Mesendoderm (in vitro differentiated cells): ENCODE data around the gene TOR1AIP1.

Experiments
- DNase-seq: peaks from one replicate; pipeline ENCODE4 v3.0.0; 2013
- H2AK5ac ChIP-seq: 2 replicates; pipeline ENCODE4 v1.6.1; 2013; ENCODE audit warnings: low read length, inconsistent platforms
- H2BK120ac ChIP-seq: 2 replicates; pipeline ENCODE4 v1.6.1; 2013; ENCODE audit warnings: low read depth, mild to moderate bottlenecking, low read length, moderate library complexity, mixed read lengths
- H2BK15ac ChIP-seq: replicated peaks from 2 replicates; pipeline ENCODE4 v1.6.1; 2013; ENCODE audit warnings: low read depth, mild to moderate bottlenecking, moderate library complexity
- H2BK5ac ChIP-seq: 2 replicates; pipeline ENCODE4 v1.6.1; 2013; ENCODE audit warnings: low read length, inconsistent platforms
- H3K18ac ChIP-seq: 2 replicates; pipeline ENCODE4 v1.6.1; 2013; ENCODE audit warnings: mild to moderate bottlenecking, low read length, mixed read lengths
- H3K23ac ChIP-seq: one replicate; pipeline ENCODE4 v1.6.1; 2013; ENCODE audit warnings: low read length
- H3K27ac ChIP-seq: 2 replicates; pipeline ENCODE4 v1.5.1; 2013; ENCODE audit warnings: low read depth, mild to moderate bottlenecking, inconsistent platforms, low read length, moderate library complexity
- H3K27me3 ChIP-seq: 2 replicates; pipeline ENCODE4 v1.6.1; 2013; ENCODE audit warnings: low read length, control low read depth, mild to moderate bottlenecking, inconsistent platforms; ENCODE audit not compliant: insufficient read depth, poor library complexity
- H3K36me3 ChIP-seq: 2 replicates; pipeline ENCODE4 v1.6.1; 2013; ENCODE audit warnings: low read length, inconsistent platforms; ENCODE audit not compliant: control insufficient read depth, insufficient read depth
- H3K4ac ChIP-seq: one replicate; pipeline ENCODE4 v1.6.1; 2013; ENCODE audit warnings: low read depth, mild to moderate bottlenecking, low read length, moderate library complexity
- H3K4me1 ChIP-seq: 2 replicates; pipeline ENCODE4 v1.6.1; 2013; ENCODE audit warnings: low read depth, low read length, inconsistent platforms; ENCODE audit not compliant: control insufficient read depth
- H3K4me2 ChIP-seq: 2 replicates; pipeline ENCODE4 v1.6.1; 2013; ENCODE audit warnings: low read length
- H3K4me3 ChIP-seq: 2 replicates; pipeline ENCODE4 v1.5.1; 2013; ENCODE audit warnings: mild to moderate bottlenecking, low read length
- H3K56ac ChIP-seq: one replicate; pipeline ENCODE4 v1.6.1; 2013; ENCODE audit warnings: low read length
- H3K79me1 ChIP-seq: 2 replicates; pipeline ENCODE4 v1.6.1; 2013; ENCODE audit warnings: low read length, inconsistent platforms
- H3K79me2 ChIP-seq: 2 replicates; pipeline ENCODE4 v1.6.1; 2013; ENCODE audit warnings: mild to moderate bottlenecking, low read length; ENCODE audit not compliant: control insufficient read depth, insufficient read depth
- H3K9ac ChIP-seq: 2 replicates; pipeline ENCODE4 v1.6.1; 2013; ENCODE audit warnings: low read length, inconsistent platforms
- H4K5ac ChIP-seq: one replicate; pipeline ENCODE4 v1.6.1; 2013; ENCODE audit warnings: low read length
- H4K8ac ChIP-seq: one replicate; pipeline ENCODE4 v1.6.1; 2013; ENCODE audit warnings: low read depth, mild to moderate bottlenecking, control low read depth, low read length, moderate library complexity
- WGBS: extraction: QIAGEN DNeasy Blood & Tissue Kit; methylation state at CpG from one replicate; pipeline ENCODE4 v1.1.7; 2013; ENCODE audit warnings: low lambda C conversion rate, missing lambda C conversion rate; ENCODE audit not compliant: insufficient coverage; ENCODE audit errors: extremely low coverage; 5-methylcytosine and 5-hydroxymethylcytosine counted together

TOR1AIP1 gene

DNA sequence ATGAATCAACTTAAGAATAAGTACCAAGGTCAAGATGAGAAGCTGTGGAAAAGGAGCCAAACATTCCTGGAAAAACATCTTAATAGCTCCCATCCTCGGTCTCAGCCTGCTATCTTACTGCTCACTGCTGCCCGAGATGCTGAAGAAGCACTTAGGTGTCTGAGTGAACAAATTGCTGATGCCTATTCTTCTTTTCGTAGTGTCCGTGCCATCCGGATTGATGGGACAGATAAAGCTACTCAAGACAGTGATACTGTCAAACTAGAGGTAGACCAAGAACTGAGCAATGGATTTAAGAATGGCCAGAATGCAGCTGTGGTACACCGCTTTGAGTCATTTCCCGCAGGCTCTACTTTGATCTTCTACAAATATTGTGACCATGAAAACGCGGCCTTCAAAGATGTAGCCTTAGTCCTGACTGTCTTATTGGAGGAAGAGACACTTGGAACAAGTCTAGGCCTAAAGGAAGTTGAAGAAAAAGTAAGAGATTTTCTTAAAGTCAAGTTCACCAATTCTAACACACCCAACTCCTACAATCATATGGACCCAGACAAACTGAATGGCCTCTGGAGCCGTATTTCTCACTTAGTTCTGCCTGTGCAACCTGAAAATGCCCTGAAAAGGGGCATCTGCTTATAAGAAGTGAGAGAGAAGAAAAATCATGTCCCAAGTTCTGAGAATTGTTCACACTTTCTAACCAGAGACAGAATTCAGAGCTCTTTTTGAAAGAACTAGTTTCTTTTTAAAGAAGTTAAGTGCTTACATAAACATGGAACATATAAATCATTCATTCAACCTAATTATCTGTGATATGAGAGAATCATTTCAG lies 35.7 kb downstream of the TOR1AIP1 start:
- H3K36me3 ChIP-seq = no peaks in the 10 kb centered on the region
- H4K5ac ChIP-seq = no peak overlapping the region
- no peak overlapping the region for H3K18ac ChIP-seq
- H3K4me1 ChIP-seq = peaks cover 7% of the 10 kb centered on the region
- no peak overlapping the region for H3K4me2 ChIP-seq
- DNase-seq = no peak
- no peak overlapping the region for H2BK15ac ChIP-seq
- H3K79me2 ChIP-seq = no peaks in the 10 kb centered on the region
- no CpG with 5 or more reads among the region's 10 CpGs for WGBS
- H3K79me1 ChIP-seq = no peaks in the 10 kb centered on the region
- H4K8ac ChIP-seq = no peak overlapping the region
- no peak overlapping the region for H3K23ac ChIP-seq
- no peaks in the 10 kb centered on the region for H3K27me3 ChIP-seq
- no peak overlapping the region for H3K4ac ChIP-seq
- H2BK120ac ChIP-seq = no peak overlapping the region
- no peak overlapping the region for H3K27ac ChIP-seq
- H2AK5ac ChIP-seq = no peak overlapping the region
- no peak overlapping the region for H3K9ac ChIP-seq
- H3K4me3 ChIP-seq = no peak overlapping the region
- H3K56ac ChIP-seq = no peak overlapping the region
- no peak overlapping the region for H2BK5ac ChIP-seq

DNA sequence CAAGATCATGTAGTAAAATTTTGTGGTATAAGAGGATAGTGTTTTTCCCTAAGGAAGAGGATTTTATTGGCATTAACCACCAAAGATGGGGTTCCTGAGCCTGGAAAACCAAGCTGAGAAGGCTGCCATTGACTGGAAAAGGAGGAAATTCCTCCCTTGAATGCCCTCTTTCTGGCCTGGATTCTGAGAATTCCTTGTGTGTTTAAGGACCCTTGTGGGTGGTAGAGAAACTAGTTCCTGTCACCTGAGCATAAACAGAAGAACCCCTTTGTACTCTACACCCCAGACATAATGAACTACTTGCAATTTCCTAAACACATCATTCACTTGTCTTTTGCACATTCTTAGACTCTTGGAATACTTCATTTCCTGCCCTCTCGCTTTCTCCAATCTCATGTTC lies 39.4 kb downstream of the TOR1AIP1 start:
- WGBS = no CpG with 5 or more reads among the region's 1 CpG

DNA sequence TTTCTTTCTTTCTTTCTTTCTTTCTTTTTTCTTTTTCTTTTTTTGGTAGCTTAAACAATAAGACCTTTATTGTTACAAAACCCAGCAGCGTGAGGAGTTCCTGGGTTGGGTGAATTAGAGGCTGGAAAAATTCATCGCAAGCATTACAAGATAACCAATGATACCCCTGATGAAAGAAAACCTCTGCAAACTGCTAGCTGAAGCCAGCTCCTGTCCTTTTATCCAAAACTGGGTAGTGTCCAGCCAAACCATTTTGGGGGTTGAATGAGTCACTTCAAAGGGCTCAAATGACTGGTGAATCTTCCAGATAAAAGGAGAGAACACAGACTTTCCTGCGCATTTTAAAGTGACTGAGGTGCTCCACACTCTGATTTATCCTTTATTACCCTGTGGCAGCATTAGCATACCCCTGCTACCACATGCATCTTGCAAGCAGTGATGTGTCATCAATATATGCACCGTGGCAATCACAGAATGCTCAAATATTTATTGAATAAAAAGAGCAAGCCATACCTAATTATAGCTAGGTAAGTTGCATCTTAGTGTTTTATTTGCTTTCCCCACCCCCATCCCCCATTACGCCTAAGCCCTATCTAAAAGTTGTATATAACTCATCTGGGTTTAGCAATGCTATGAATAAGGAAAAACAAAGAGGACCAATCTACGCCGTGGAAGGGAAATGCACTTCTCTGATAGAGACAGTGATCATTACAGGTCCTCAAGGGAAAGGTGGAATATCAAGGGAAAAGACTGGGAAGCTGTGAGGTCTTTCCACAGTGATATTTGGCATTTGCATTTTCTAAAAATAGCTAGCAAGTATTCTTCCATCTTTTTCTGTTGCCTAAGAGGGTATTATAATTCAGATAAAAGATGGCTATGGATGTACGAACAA lies 40.1 kb downstream of the TOR1AIP1 start:
- H3K27me3 ChIP-seq = no peaks in the 10 kb centered on the region
- no peak overlapping the region for H3K9ac ChIP-seq
- H3K79me2 ChIP-seq = no peaks in the 10 kb centered on the region
- H2BK120ac ChIP-seq = no peak overlapping the region
- no peak overlapping the region for H2BK15ac ChIP-seq
- no CpG with 5 or more reads among the region's 8 CpGs for WGBS
- peak; percentile 26 for DNase-seq
- no peak overlapping the region for H4K5ac ChIP-seq
- no peak overlapping the region for H3K4ac ChIP-seq
- H4K8ac ChIP-seq = no peak overlapping the region
- H3K18ac ChIP-seq = no peak overlapping the region
- no peak overlapping the region for H3K27ac ChIP-seq
- H3K4me1 ChIP-seq = peaks cover 9% of the 10 kb centered on the region
- no peaks in the 10 kb centered on the region for H3K79me1 ChIP-seq
- no peak overlapping the region for H2AK5ac ChIP-seq
- no peak overlapping the region for H3K23ac ChIP-seq
- no peak overlapping the region for H3K4me2 ChIP-seq
- H2BK5ac ChIP-seq = no peak overlapping the region
- H3K36me3 ChIP-seq = no peaks in the 10 kb centered on the region
- H3K4me3 ChIP-seq = no peak overlapping the region
- H3K56ac ChIP-seq = no peak overlapping the region

More for the DNA sequence above, 39.4 kb downstream of the TOR1AIP1 start:
- no peak overlapping the region for H3K27ac ChIP-seq
- no peaks in the 10 kb centered on the region for H3K36me3 ChIP-seq
- H3K9ac ChIP-seq = no peak overlapping the region
- no peak overlapping the region for H4K8ac ChIP-seq
- H3K27me3 ChIP-seq = no peaks in the 10 kb centered on the region
- H3K79me1 ChIP-seq = no peaks in the 10 kb centered on the region
- H3K23ac ChIP-seq = no peak overlapping the region
- no peak overlapping the region for H3K4ac ChIP-seq
- no peak overlapping the region for H3K4me2 ChIP-seq
- no peaks in the 10 kb centered on the region for H3K79me2 ChIP-seq
- no peak overlapping the region for H2BK15ac ChIP-seq
- no peak overlapping the region for H2BK5ac ChIP-seq
- H2AK5ac ChIP-seq = no peak overlapping the region
- H2BK120ac ChIP-seq = no peak overlapping the region
- no peak overlapping the region for H3K56ac ChIP-seq
- H3K18ac ChIP-seq = no peak overlapping the region
- H4K5ac ChIP-seq = no peak overlapping the region
- no peak overlapping the region for H3K4me3 ChIP-seq
- H3K4me1 ChIP-seq = peaks cover 9% of the 10 kb centered on the region
- peak; percentile 59 for DNase-seq

DNA sequence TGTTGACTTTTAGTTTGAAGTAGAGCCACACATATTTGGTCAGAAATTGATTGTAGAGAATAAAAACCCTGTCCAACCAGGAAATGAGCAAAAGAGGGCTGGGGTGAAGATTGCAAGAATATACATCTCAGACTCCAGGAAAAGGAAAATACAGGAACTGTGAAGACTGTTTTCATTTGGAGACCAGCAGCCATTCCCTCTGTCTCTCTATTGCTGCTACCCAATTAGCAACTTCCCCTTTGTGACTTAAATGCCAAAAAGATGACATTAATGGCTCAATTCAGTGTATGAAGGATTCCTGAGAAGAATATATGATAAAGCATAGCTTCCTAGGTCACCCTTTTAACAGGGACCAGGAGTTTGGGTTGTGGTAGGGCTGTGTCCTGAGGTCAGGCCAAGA lies 40.9 kb downstream of the TOR1AIP1 start:
- Histone ChIP-seq H3K27ac (no peak overlapping the region), H2AK5ac (no peak overlapping the region), H3K4me1 (peaks cover 9% of the 10 kb centered on the region), H3K4me3 (no peak overlapping the region), H4K8ac (no peak overlapping the region), H2BK15ac (no peak overlapping the region), H3K27me3 (no peaks in the 10 kb centered on the region), H3K56ac (no peak overlapping the region), H2BK120ac (no peak overlapping the region), H3K36me3 (no peaks in the 10 kb centered on the region), H3K23ac (no peak overlapping the region), H3K4me2 (no peak overlapping the region), H4K5ac (no peak overlapping the region), H2BK5ac (no peak overlapping the region), H3K79me2 (no peaks in the 10 kb centered on the region), H3K79me1 (no peaks in the 10 kb centered on the region), H3K18ac (no peak overlapping the region), H3K4ac (no peak overlapping the region), H3K9ac (no peak overlapping the region)
- DNase-seq = no peak

DNA sequence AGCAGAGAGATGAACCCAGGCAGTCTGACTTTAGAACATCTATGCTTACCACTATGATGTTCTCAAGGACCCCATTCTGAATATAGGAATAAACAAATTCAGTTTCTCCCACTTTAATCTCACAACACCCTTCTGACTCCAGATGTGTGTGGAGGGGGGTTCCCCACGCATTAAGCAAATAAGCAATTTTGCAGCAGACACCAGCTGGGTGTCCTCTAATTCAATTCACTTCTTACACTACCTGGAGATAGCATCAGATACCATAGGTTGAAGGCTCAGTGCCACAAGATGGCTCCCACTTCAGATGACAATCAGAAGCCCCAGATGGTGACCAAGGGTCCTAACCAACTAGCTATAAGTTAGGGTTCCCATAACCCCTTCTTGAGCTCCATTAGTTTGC lies 42.2 kb downstream of the TOR1AIP1 start:
- Histone ChIP-seq H3K4me1 (peaks cover 9% of the 10 kb centered on the region), H3K79me1 (no peaks in the 10 kb centered on the region), H3K9ac (no peak overlapping the region), H3K56ac (no peak overlapping the region), H2BK5ac (no peak overlapping the region), H2AK5ac (no peak overlapping the region), H3K4ac (no peak overlapping the region), H3K18ac (no peak overlapping the region), H3K4me3 (no peak overlapping the region), H3K23ac (no peak overlapping the region), H4K5ac (no peak overlapping the region), H4K8ac (no peak overlapping the region), H3K36me3 (no peaks in the 10 kb centered on the region), H2BK120ac (no peak overlapping the region), H2BK15ac (no peak overlapping the region), H3K27ac (no peak overlapping the region), H3K79me2 (no peaks in the 10 kb centered on the region), H3K27me3 (no peaks in the 10 kb centered on the region), H3K4me2 (no peak overlapping the region)
- WGBS = no CpG with 5 or more reads among the region's 1 CpG
- DNase-seq = no peak
